SK-N-DZ (cell line): ENCODE measurements around the gene ZSWIM7. TPM values are rescaled to one million over a fixed set of nuclear protein-coding genes. Genes with fewer than 3 reads are reported as not detected.
A peak's percentile ranks its signal among the peaks of the same experiment; 100 is the strongest.

Experiments used
- DNase-seq: peaks from one replicate; pipeline ENCODE4 v3.0.0-alpha.2; 2015; ENCODE audit warnings: low spot score
- polyA plus RNA-seq, 2 experiments: library from polyadenylated mRNA; depleted of rRNA; stranded (reverse); fragments of >200 nt; gene quantifications; 2 replicates each; pipeline ENCODE4 v1.2.3, GENCODE V29; 2014

ZSWIM7 gene, protein sequence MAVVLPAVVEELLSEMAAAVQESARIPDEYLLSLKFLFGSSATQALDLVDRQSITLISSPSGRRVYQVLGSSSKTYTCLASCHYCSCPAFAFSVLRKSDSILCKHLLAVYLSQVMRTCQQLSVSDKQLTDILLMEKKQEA
- polyA plus RNA-seq (2014; cell fraction: cytosol; rRNA removed) = 36.5 and 41.5 TPM in 2 replicates
- 47.8 and 51.5 TPM in 2 replicates for polyA plus RNA-seq (2014; cell fraction: nucleus; rRNA removed)

DNA sequence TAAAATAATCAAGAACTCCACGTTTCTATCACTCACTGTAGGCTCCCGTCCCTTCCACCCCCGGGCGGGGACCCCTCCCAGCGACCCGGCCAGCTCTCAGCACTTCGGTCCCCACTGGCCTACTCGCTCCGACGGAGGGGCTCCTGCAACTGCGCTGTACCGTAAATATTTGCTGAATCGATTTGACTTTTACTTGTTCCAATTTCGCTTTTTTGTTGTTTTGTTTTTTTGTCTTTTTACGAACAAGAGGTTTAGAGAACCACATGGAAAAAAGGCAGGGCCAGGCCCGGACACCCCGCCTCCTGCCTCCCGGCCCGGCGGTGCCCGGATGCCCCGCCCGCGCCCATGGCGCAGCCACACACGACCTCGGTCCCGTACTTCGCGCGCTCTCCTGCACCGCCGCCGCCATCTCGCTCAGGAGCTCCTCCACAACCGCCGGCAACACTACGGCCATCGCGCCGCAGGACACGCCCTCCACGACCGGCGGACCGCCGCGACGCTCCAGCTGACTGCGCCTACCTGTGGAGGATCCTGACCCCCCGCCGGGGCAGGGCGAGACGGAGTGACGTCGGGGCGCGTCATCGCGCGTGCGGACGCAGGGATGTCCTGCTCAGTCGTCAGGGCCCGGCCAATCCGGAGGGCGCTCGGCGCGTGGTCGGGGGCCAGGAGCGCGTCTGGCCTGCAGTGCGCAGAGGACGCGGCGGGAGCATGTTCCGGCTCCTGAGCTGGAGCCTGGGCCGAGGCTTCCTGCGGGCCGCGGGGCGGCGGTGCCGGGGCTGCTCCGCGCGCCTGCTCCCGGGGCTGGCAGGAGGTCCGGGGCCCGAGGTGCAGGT is at the start of gene ZSWIM7, which contains the start of gene TTC19:
Gene ZSWIM7 (minus strand): TSS at position 564 of the 833 bp plus-strand sequence. CDS start 110 bp downstream, at position 454.
Gene TTC19 (plus strand): TSS at position 684 of the 833 bp plus-strand sequence. CDS start 25 bp downstream, at position 709.
- DNase-seq = peak; percentile 96

DNA sequence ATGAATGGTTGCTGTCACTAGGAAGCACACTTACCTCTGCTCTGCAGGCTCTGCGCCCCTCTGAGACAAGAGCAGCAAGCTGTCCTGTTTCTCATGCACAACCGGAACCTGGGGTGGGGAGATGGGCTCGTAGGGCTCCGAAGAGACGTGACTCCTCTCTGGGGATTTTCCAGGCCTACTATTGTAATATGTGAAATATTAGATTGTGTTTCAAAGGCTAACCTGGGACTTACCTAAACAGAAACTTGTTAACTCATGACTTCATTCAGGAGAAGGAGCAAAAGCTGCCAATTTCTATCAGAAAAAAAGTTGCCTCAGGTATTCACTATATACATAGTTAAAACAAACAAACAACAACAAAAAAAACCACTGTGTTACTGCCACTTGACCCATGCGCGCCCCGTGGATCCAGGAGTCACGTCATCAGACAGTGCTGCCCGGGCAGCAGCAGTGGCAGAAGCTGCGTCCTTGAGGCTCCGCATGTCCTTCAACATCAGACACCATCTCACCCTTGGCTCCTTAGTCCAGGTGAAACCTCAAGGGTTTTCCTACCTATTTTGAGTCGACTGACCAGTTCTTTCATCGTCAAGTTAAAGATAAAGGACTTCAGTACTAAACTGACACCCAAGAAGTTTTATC is 49.4 kb upstream of the ZSWIM7 start:
- no peak for DNase-seq

DNA sequence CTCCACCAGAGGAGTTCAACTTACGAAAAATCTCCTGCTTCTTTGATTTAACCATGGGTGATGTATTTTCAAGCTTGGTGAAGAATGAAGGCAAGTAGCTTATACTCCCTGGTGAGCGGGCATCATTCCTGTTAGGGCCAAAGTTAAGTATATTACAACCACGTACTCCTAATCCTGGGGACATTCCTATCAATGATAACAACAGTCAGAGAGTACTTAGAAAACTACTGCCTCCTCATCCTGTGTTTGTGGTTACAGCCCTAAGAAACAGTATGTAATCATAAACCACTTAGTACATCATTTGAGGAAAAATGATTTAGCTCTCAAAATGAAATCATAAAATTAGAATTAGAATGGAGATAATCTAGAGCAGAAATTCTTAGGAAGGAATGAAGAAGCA is 47.5 kb upstream of the ZSWIM7 start:
- DNase-seq = no peak

- DNase-seq = no peak
Observed at GRCh38 chr17:16044487-16044886, 45.0 kb upstream of the ZSWIM7 start.

DNA sequence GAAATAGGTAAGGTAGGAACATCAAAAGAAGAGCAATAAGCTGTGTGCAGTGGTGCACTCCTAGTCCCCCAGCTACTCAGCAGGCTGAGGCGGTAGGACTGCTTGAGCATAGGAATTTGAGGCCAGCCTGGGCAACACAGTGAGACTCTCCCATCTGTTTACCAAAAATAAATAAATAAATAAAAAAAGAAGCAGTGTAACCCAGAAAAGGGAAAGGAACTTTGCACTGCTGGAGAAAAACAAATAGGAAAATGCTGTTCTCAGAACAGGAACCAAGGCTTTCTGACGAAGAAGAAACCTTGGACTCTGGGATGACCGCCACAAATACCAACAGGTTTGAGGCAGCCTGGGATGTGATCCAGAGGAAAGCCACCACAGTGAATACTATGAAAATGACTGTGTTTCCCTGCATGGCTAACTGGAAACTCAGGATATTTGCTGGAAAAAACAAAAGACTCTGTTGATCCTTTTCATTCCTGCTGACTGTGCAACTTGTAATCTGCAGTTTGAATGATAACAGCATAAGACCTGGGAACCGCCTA is 41.3 kb upstream of the ZSWIM7 start:
- no peak for DNase-seq

- DNase-seq = no peak
Observed at GRCh38 chr17:16037636-16038035, 38.1 kb upstream of the ZSWIM7 start.

DNA sequence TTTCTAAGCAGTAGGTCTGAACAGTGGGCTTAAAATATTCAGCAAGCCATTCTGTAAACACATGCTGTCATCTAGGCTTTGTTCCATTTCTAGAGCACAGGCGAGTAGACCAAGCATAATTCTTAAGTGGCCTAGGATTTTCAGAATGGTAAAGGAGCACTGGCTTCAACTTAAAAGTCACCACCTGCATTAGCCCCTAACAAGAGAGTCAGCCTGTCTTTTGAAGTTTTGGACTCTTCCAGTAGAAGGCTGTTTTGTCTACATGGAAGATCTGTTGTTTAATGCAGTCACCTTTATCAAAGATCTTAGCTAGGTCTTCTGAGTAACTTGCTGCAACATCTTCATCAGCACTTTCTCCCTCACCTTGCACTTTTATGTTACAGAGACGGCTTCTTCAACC is 36.8 kb upstream of the ZSWIM7 start:
- DNase-seq = no peak

DNA sequence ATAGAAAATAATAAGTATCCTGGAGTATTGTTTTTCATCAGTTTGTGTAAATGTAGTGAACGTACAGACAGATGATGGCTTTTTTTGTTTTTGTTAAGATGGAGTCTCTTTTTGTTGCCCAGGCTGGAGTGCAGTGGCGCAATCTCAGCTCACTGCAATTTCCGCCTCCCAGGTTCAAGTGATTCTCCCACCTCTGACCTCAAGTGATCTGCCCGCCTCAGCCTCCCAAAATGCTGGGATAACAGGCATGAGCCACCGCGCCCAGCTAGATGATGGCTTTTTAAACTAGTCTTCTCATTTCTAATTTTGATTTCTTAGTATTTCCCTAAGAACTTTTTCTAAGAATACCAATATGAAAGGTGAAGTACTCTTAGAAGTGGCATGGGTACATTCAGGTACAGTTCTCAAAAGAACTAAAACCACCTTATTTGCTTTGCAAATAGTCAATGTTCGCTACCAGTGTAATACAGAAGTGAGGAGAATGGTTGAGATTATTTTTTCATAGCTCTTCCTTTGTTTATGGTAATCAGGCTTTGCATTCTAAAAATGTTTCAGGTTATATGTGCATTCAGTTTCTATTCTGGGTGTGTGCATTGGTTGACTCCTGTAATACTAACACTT is 34.3 kb upstream of the ZSWIM7 start:
- no peak for DNase-seq

DNA sequence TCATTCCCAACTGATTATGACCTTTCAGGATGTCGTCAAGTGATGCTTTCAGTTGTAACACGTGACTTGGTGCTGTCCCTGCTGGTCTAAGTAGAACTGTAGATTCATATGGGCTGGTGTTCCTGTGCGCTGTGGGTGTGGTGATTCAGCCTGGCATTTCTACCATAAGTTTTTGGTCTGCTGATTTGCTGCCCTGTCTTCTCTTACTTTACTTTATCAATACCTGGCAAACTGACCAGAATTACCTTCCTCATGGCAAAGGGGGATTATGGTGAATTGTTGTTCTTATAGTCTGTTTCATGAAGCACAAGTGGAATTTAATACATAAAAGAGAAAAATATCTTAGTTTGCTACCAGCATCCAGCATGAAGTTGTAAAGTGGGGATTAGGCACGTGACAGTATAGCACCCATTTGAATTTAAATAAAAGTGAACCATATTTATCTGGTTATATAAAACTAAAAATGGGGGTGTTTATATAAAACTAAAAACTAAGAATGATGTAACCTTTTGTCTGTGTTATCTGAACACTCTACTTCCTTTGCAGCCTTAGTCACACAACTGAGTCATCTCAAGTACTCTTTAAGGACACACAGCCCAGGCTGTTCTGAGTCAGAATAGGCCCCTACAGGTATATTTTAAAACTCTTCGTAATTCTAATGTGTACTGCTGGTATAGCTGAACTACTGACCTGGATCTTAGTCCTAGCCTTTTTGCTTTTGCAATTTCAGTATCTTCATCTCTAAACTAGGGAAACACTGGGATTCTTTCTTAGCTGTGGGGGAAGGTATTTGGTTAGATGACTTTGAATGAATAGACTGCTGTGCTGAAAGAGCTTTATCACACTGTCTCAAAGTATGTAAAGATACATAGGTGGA is 28.4 kb upstream of the ZSWIM7 start:
- no peak for DNase-seq

GRCh38 chr17:16026895-16027294 is 27.4 kb upstream of the ZSWIM7 start:
- no peak for DNase-seq

GRCh38 chr17:16025202-16025601 is 25.7 kb upstream of the ZSWIM7 start:
- DNase-seq = no peak

GRCh38 chr17:16023881-16024280 is 24.4 kb upstream of the ZSWIM7 start:
- DNase-seq = no peak

DNA sequence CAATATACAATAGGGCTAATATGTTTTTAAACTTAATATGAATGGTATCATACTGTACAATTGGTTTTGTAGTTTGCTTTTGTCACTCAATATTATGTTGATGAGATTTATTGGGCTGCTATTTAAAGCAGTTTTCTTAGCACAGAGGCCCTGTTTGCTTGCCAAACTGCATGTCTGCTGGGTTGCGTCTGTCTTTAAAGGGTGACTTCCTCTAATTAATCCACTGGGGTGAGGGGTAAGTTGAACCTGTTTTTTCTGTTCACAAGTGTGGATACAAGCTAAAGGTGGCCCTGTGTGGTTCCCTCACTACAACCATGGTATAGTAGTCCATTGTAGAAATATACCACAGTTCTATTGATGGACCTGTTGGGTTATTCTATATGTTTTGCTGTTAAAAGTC is 19.8 kb upstream of the ZSWIM7 start:
- no peak for DNase-seq

DNA sequence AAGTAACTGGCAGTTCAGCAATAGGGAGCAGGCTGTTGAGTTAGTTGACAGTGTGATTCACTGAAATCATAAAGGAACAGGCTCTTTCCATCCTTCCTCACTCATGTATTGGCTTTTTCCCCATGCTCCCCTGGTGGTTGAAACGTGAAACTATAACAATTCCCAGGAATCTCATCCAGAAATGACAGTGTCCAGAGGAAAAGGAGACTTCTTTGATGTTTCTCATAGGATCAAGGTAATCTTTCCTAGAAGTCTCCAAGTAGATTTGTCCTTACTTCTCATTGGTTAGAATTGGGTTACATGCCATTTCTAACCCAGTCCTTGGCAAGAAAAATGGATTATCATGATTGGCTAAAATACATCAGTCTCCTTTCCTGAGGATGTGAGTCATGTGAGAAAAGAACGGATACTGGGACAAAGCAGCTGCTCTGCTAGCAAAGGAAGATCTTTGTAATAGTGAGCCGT is 14.5 kb upstream of the ZSWIM7 start:
- DNase-seq = peak; percentile 39

- no peak for DNase-seq
Observed at GRCh38 chr17:16007439-16007838, 7.9 kb upstream of the ZSWIM7 start.

DNA sequence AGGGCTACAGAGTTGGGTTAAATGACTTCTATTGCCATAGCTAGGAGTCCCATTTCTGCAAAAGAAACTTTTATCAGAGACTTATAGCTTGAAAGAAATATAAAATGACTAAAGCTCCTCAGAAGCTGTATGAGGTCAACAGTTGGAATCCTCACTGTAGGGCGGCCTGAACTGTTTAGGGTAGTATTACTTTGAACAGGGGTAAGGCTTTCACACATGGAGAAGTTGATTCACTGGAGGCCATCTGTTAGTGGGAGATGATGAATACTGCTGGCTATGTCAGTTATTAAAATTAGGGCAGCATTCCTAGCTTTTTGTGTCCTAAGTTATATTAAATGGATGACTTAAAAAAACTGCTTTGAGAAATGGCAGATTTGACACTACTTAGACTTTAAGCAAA is 6.1 kb upstream of the ZSWIM7 start:
- DNase-seq = no peak

DNA sequence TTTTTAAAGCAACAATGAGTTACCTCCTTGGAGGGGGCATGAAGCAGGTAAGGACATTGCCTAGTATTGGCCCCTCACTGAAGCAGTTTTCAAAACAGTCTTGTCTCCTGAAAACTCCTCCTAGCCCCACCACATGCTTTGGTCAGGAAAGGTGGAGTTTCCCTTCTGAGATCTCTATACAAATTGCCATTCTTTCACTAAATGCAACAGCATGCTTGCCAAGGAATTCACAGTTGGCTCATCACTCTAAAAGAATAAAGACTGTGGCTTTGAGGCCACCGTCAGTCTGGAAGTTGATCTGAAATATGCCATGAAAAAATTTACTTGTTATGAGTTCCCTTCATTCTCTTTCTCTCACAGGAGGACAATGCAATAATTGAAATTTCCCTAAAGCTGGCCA is 4.3 kb upstream of the ZSWIM7 start:
- DNase-seq = no peak

- DNase-seq = no peak
Observed at GRCh38 chr17:16002708-16003260, 3.3 kb upstream of the ZSWIM7 start.

DNA sequence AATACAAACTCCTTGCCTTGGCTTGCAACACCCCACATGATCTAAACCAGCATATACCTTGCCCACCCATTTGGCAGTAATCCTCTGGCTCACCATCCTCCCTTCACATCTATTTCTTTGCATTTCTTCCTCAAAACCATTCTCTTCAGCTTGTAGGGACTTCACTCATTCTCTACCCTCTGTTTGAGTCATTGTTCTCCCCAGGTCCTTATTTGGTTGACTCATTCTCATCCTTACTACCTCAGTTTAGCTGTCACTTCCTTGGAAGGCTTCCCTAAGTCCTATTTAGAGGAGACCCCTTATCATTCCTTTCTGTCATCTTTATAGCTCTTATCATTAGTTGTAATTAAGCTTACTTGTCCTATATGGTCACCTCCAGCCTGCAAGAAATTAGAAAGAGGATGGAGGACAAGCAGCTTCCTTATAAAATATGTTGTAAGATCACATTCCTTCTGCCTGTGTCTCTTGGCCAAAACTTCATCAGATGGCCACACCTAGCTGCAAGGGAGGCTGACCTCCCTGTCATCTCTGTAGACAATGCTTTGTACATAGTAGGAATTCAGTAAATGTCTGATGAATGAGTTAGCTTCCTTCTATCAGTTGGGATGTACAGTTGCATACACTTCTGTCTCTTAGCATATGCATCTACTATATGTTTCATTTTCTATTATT is 1.9 kb upstream of the ZSWIM7 start:
- DNase-seq = no peak
